Erythroblast (primary cell): ENCODE data around the gene MAP1LC3C.

Source experiments
- GATA1 ChIP-seq: IDR thresholded peaks from 2 replicates; pipeline ENCODE4 v1.6.1; 2011; ENCODE audit warnings: low read depth, mild to moderate bottlenecking, control low read depth, low read length, moderate library complexity
- POLR2A ChIP-seq: IDR thresholded peaks from 2 replicates; pipeline ENCODE4 v1.6.1; 2011; ENCODE audit warnings: mild to moderate bottlenecking, low read length

GRCh38 chr1:241979071-241979470 is 19.8 kb downstream of the MAP1LC3C start:
- no peak for TF ChIP-seq POLR2A
- TF ChIP-seq GATA1 = no peak
